GM10847 (cell line): ENCODE results near the gene PGPEP1.

ENCODE experiments used
- POLR2A ChIP-seq: IDR thresholded peaks from 2 replicates; pipeline ENCODE4 v1.6.1; 2011; ENCODE audit not compliant: insufficient read length; ENCODE audit errors: extremely low read depth

Gene PGPEP1

GRCh38 chr19:18319591-18320135 is 20.7 kb upstream of the PGPEP1 start:
- TF ChIP-seq POLR2A = no peak

DNA sequence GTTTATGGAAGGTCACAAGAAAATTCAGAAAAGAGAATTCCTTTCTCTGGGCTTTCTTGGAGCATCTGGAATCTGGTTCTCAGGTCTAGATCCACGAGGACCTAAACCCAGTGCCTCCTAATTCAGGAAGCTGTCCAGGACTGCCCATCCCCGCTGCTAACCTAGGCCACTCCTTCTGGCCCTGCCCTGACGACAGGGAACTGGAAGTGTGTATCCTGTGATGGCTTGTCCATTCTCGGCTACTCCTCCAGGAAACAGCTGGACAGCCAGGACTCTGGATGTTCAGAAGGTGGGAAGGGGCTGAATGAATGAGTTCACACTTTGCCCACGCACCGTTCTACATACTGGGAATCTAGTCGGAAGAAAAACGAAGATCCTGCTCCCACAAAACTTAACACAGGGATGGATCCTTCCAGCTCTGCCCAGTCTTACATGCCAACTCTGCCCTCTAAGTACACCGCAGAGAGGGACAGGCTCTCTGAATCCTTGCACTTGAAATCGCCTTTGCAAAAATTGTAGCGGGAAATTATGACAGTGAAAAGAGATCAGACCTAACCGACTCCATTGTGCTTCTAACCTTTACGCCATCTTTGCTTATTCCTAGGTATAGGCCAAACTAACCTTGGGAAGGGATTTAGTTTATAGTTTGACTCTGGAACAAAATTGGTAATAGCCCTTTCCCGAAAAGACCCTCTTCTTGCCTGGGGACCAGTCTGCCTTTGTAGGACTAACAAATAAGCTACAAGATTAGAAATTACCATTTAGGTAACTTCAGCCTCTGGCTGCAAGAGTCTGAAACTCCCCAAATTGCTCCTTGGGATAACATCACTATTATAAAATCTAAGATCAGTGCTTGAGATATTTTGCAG is 19.3 kb upstream of the PGPEP1 start:
- no peak for TF ChIP-seq POLR2A

DNA sequence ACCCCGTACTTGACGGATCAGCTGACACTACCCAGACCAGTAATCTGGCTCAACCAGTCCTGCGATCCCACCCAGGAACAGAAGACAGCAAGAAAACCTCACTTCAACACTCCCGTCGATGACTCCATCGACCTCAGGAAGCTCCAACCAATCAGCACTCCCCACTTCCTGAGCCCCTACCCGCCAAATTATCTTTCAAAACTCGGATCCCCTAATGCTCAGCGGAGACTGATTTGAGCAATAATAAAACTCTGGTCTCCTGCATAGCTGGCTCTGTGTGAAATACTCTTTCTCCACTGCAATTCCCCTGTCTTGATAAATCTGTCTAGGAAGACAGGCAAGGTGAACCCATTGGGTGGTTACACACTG is 18.7 kb upstream of the PGPEP1 start:
- no peak for TF ChIP-seq POLR2A

DNA sequence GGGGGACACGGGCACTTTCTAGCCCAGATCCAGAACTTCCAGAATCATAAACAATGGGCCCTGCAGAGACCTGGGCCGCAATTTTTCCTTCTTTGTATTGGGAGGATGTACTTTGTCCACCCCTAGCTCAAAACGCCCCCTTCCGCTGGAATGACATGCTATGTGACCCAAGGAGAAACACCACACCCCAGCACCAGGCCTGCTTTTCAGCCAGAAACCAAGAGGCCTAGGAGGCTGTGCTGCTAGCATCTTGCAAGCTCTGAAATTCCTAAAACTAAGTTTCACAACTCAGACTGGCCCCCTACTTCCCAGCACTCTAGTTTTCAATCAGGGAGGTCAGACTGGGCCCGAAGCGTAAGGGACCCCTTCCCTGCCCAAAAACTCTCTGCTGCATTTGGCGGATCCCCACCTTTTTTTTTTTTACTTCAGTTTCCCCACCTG is 18.1 kb upstream of the PGPEP1 start:
- no peak for TF ChIP-seq POLR2A

DNA sequence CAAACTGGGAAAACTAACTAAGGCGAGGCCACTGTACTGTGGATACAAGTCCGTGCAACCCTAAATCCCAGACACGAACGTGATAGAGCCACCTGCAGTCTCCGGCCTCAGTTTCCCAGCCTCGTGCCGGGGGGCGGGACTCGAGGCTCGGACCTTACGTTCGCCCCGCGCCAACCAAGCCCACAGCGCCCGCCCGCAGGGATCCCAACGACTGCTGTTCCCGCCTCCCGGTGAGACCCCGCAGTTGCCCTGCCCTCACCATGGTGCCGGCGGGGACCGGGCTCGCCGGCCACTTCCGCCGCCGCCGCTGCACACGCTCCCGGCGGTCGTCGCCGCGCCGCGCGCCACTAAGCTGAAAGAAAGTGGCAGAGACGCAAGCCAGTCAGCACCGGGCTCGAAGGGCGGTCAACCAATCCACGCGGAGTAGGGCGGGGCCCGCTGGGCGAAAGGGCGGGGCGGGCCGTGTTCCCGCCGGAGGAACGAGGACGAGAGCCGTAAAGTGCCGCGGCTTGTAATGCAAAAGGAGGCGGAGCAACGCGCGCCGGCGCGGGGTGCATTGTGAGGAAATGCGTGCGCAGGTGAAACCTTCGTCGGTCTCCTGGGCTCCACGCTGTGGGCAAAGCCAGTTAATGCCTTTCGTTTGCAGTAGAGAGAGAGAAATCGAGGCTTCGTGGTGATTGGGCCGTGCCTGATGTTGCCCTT is 17.5 kb upstream of the PGPEP1 start, which contains the start of gene LSM4:
Gene LSM4 (minus strand): TSS at position 318 of the 702 bp plus-strand sequence. CDS start 56 bp downstream, at position 262.
- peak; percentile 89 for TF ChIP-seq POLR2A

DNA sequence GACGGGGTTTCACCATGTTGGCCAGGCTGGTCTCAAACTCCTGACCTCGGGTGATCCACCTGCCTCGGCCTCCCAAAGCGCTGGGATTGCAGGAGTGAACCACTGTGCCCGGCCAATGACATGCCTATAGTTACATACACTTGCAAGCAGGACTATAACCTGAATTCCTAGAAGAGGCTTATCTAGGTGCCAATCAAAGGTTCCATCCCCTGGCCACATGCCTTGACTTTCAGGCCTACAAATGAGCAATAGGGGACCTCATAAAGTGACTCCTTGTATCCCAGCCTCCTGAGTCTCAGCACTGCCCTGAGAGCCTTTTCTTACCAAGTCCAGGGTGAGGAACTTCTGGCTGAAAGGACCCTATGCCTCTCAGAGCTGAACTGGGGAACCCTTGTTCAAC is 13.6 kb upstream of the PGPEP1 start:
- TF ChIP-seq POLR2A = no peak

- TF ChIP-seq POLR2A = peak; percentile 15
Measured at GRCh38 chr19:18328340-18329034, 11.9 kb upstream of the PGPEP1 start.

GRCh38 chr19:18329035-18329376 is 11.4 kb upstream of the PGPEP1 start:
- TF ChIP-seq POLR2A = no peak

DNA sequence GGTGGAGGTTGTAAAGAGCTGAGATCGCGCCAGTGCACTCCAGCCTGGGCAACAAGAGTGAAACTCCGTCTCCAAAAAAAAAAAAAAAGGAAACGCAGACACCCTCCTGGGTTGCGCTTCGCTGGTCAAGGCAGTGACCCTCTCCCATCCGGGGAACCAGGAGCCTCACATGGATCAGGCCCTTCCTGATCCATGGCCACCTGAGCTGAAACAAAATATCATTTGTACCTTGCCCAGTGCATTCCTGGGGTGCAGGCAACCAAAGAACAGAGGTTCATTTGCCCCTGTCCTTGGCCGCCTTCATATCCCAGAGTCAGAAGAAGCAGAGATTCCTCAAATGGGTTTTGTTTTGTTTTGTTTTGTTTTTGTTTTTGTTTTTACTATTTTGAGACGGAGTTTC is 9.5 kb upstream of the PGPEP1 start:
- no peak for TF ChIP-seq POLR2A

DNA sequence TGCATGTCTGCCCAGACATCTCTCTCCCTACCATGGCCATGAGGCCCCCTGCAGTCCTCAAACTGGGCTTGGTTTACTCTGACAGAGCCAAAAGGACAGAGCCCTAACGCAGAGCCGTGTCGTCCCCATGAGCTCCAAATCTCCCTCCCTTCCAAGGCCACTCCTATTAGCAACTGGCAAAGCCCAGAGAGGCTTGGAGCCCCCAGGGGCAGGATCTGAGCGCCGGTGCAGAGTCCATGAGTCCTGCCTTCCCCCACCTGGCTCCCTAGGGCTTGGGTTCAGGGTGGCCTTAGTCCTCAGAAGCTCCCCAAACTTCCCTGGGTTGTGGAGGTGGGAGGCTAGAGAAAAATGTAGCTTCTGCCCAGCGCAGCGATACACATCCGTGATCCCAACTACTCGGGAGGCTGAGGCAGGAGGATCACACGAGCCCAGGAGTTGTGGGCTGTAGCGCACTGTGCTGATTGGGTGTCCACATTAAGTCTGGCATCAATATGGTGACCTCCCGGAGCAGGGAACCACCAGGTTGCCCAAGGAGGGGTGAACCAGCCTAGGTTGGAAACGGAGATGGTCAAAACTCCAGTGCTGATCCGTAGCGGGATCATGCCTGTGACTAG is 7.4 kb upstream of the PGPEP1 start:
- no peak for TF ChIP-seq POLR2A

DNA sequence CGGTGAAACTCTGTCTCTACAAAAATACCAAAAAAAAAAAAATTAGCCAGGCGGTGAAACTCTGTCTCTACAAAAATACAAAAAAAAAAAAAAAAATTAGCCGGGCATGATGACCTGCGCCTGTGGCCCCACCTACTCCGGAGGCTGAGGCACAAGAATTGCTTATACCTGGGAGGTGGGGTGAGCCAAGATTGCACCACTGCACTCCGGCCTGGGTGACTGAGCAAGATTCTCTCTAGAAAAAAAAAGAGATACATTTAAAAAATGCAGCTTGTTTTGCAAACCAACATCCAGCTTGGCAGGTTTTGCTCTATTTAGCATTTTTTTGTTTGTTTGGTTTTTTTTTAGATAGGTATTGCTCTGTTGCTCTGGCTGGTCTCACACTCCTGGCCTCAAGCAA is 6.7 kb upstream of the PGPEP1 start:
- no peak for TF ChIP-seq POLR2A

DNA sequence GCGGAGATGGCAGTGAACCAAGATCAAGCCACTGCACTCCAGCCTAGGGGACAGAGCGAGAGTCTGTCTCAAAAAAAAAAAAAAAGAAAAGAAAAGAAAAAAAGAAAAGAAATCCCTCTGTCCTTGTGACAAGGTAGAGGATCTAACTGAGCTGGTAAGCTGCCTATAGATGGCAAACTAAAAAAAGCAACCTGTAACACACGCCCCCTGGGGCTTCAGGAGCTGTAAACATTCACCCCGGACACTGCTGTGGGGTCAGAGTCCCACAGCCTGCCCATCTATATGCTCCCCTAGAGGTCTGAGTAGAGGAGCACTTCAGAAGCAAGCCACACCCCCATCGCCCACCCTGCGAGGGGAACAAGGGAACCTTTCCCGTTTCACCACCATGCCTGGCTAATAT is 4.3 kb upstream of the PGPEP1 start:
- no peak for TF ChIP-seq POLR2A

DNA sequence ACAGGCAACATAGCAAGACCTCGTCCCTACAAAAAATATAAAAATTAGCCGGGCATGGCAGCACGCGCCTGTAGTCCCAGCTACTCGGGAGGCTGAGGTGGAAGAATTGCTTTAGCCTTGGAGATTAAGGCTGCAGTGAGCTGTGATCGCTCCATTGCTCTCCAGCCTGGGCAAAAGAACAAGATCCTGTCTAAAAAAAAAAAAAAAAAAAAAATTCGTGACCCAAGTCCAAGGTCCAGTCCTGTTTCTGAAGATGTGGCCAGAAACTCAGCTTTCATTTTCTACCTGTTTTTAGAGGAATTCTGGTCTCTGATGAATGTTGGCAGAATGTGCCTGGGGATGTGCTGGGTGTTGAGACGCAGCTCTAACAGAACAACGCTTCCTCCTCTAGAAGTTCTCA is 1.9 kb upstream of the PGPEP1 start:
- no peak for TF ChIP-seq POLR2A

DNA sequence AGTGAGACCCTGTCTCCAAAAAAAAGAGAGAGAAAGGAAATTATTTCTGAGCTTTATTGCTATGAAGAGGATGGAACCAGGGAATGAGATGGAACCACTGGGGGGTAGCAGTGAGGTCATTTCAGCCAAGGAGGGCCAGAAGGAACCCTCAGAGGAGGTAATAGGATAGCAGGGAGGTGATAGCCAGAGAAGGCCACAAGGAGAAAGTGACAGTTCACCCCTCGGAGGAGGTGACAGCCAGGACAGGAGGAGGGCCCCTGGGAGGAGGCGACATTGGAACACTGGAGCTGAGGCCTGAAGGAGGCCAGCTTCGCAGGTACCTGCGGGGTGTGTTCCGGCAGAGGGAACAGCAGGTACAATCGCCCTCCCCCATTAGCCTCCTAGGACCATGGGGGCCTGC is 675 bp upstream of the PGPEP1 start:
- no peak for TF ChIP-seq POLR2A
